SIG-M5 (cell line): Measurements from ENCODE around the gene CARTPT.

Source experiments
- DNase-seq: peaks from one replicate; lab custom pipeline; 2025; lab: John Stamatoyannopoulos, UW

CARTPT gene

GRCh38 chr5:71719063-71719964 is at the start of gene CARTPT:
Gene CARTPT, plus strand, starts transcription at chr5:71719275. Its CDS starts 19 bp downstream, at chr5:71719294.
- DNase-seq, result no peak

GRCh38 chr5:71677977-71678376 is 41.1 kb upstream of the CARTPT start:
- DNase-seq, result no peak

- no peak for DNase-seq
These were observed 39.4 kb upstream of the CARTPT start for GRCh38 chr5:71679714-71680113.

GRCh38 chr5:71680510-71680909 is 38.6 kb upstream of the CARTPT start:
- no peak for DNase-seq

- no peak for DNase-seq
These were observed 37.8 kb upstream of the CARTPT start for GRCh38 chr5:71681296-71681695.

GRCh38 chr5:71684309-71684708 is 34.8 kb upstream of the CARTPT start:
- no peak for DNase-seq

GRCh38 chr5:71693828-71694427 is 25.1 kb upstream of the CARTPT start:
- DNase-seq, result no peak

GRCh38 chr5:71695071-71695470 is 24.0 kb upstream of the CARTPT start:
- DNase-seq, result no peak

GRCh38 chr5:71695595-71695994 is 23.5 kb upstream of the CARTPT start:
- DNase-seq, result no peak

- no peak for DNase-seq
These were observed 21.1 kb upstream of the CARTPT start for GRCh38 chr5:71697967-71698366.

- no peak for DNase-seq
These were observed 19.8 kb upstream of the CARTPT start for GRCh38 chr5:71699233-71699632.

- no peak for DNase-seq
These were observed 19.3 kb upstream of the CARTPT start for GRCh38 chr5:71699751-71700150.

GRCh38 chr5:71700803-71701202 is 18.3 kb upstream of the CARTPT start:
- no peak for DNase-seq

GRCh38 chr5:71701407-71701806 is 17.7 kb upstream of the CARTPT start:
- DNase-seq, result no peak

- no peak for DNase-seq
These were observed 15.1 kb upstream of the CARTPT start for GRCh38 chr5:71703941-71704340.

- DNase-seq, result no peak
These were observed 13.7 kb upstream of the CARTPT start for GRCh38 chr5:71705421-71705820.

GRCh38 chr5:71706906-71707305 is 12.2 kb upstream of the CARTPT start:
- DNase-seq, result no peak

GRCh38 chr5:71711610-71712009 is 7.5 kb upstream of the CARTPT start:
- DNase-seq, result no peak

GRCh38 chr5:71714911-71715310 is 4.2 kb upstream of the CARTPT start:
- DNase-seq, result no peak

- no peak for DNase-seq
These were observed 8.9 kb downstream of the CARTPT start for GRCh38 chr5:71727978-71728377.

- DNase-seq, result no peak
These were observed 11.9 kb downstream of the CARTPT start for GRCh38 chr5:71731015-71731414.

- no peak for DNase-seq
These were observed 12.9 kb downstream of the CARTPT start for GRCh38 chr5:71732011-71732410.

GRCh38 chr5:71734141-71734540 is 15.1 kb downstream of the CARTPT start:
- no peak for DNase-seq
